HG03442 (cell line): Measurements from ENCODE around the gene GATM.

Experiments used
- ATAC-seq: cut with Tn5 transposase; IDR thresholded peaks from one replicate; pipeline ENCODE4 v1.9.1; 2021; ENCODE audit warnings: mild to moderate bottlenecking, moderate library complexity; ENCODE audit not compliant: unreplicated experiment

Gene GATM

DNA sequence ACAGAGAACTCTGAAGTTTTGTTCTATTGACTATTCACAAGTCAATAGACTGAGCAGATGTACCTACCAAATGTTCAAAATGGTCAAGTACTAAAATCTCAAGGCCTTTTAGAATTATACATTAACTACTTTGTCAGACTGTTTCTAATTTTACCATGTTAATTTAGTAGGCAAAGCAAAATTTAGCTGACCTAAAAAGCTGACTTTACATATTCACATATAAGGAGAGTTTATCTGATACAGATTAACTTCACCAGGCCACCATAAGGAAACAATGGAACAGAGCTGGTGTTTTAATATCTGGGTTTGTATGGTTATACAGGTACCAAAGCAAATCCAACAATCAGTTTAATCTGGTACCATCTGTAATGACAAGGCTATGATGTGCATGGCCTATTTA is 15.9 kb downstream of the GATM start:
- ATAC-seq, result no peak

GRCh38 chr15:45361878-45362277 is 16.5 kb downstream of the GATM start:
- no peak for ATAC-seq

DNA sequence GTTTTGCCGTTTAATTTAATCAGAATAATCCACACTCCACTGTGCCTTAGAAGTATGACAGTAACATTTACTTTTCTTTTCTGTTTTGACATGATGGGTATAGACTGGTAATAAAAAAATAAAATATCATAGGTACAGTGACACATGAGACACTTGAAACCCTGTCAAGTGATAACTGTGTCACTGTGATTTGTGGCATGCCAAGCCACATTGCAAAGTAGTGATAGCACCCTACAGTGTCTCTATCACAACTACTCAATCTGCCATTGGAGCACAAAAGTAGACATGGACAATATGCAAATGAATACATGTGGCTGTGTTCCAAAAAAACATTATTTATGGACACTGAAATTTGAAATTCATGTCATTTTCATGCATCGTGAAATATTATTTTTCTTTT is 22.5 kb downstream of the GATM start:
- no peak for ATAC-seq

DNA sequence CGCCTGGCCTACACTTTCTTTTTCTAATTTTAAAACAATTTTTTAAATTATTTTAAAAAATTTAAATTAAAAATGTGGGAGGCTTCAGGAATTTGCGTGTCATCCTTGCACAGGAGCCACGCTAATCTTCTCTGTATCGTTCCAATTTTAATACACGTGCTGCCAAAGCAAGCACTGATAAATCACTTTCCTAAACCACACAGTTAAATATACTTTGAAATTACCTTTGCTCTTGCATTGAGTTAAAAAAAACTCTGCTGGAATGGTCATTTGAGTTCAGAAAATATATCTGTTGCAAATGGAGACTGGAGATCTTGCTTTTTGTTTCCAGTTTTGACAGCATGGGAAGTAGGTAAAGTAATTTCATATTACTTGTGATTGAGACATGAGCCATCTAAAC is 23.6 kb downstream of the GATM start:
- no peak for ATAC-seq

DNA sequence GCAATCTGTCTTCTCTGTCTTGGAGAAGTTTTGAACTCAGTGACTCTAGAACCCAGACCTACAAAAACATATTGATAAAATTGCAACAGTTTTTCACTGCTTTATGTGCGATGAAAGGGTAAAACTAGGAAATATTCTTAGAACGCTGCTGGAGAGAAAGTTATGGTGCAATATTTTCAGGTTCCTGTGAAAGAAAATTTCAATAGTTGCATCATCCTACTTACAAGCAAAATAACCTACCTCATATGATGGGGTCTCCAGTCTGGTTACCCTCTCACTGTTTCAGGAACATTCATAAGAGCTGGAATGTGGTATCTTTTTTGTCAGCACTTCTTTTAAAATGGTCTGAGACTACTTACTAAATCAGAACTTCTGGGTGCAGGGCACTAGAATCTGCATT is 27.1 kb downstream of the GATM start:
- no peak for ATAC-seq

GRCh38 chr15:45349623-45350022 is 28.7 kb downstream of the GATM start:
- no peak for ATAC-seq

DNA sequence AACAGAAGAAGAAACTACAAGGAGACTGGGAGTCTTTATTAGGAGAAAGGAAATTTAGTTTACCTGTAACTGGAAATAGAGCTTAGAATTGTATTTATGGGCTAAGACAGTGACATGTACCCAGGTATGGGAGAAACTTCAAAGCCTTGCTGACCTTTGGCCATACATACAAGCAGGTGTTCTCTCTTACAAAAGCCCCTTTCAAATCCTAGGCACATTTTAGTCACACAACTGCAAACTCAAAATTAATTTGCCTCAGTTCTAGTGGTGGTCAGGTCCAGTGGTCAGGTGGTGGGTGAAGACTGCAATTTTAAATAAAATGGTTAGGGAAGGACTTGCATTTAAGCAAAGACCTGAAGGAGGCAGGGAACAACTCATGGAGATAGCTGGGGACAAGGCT is 30.4 kb downstream of the GATM start:
- ATAC-seq, result no peak

DNA sequence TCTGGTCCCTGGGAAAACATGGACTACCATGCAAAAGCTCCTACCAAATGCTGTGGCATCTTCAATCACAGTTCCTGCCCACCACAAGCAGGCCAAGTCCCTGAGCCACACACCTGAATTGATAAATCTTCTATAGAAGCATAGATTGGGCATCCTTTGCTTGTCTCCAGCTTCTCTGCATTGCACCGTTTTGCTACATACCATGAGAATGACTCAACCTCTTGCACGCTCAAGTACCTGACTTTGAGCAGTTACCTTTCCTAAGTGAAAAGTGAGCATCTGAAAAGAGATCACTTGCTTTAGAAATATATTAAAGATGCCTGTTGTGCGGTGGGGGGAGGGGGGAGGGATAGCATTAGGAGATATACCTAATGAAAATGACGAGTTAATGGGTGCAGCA is 31.3 kb downstream of the GATM start:
- ATAC-seq, result no peak

- ATAC-seq, result no peak
These were observed 32.0 kb downstream of the GATM start for GRCh38 chr15:45346381-45346780.

GRCh38 chr15:45343258-45343860 is 35.0 kb downstream of the GATM start:
- ATAC-seq, result no peak

DNA sequence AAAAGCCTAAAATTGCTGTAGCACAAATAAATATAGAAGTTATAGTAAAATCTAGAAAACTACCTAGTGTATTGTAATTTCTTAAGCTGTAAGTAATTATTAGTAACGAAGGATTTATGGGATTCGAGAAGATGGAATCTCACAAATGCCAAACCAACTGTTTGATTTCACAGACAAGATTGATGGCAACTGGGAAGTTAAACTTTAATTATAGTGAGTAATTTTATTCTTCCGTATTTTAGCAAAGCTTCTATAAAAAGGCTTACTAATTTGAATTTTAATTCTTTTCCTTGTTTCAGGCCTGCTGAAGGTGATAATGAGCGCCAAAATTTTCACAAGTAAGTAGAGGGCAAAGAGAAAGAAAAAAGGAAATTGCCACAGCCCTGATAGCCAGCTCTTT is 36.6 kb downstream of the GATM start:
- no peak for ATAC-seq

DNA sequence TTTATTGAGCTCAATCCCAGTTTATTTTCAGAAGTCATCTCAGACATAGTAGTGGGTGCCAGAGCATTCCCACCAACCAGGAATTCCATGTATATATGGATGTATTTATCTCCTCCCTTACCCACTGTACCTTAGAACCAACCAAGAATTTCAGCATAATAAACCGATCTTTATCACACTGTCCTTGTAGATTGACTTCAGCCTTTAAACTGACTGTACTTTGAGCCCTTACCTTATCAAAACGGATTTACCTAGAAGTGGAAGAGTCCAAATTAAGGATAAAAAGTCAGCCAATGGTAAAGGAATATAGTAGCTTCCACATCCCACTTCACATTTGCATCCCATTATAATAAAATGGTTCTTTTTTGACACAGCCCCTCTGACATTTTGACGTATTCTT is 37.9 kb downstream of the GATM start:
- no peak for ATAC-seq

GRCh38 chr15:45338417-45338816 is 39.9 kb downstream of the GATM start:
- no peak for ATAC-seq

DNA sequence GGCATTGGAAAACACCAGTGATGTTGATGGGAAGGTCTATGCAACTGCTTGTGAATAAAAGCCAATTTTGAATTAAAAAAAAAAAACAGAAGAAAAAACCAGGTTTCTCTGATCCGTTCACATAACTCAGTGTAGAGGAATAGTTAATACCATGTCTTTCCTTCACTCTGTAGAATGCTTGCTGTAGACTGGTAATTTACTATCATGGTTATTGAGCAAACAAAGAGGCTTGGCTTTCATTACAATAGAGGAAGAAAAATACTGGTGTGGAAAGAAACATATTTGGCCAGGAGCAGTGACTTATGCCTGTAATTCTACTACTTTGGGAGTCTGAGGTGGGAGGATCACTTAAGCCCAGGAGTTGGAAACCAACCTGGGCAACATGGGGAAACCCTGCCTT is 41.1 kb downstream of the GATM start:
- ATAC-seq, result no peak

- no peak for ATAC-seq
These were observed 44.8 kb downstream of the GATM start for GRCh38 chr15:45333550-45333949.

DNA sequence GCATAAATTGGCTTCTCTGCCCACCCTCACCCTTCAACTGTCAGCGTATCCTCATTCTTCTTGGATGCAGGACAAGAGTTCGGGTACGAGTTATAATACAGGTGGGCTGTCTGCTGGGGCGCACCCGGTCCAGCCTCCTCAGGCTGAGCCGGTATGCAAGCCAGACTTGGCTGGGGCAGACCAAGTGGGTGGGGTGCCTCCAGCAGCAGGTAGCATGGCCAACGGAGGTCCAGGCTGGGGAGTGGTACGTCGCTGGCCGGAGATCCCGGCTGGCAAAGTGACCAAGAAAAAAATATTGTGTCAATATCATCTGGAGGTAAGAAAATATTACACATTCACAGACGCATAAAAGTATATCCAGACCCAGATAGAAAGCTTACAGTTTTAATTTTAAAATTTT is 45.6 kb downstream of the GATM start:
- ATAC-seq, result no peak

DNA sequence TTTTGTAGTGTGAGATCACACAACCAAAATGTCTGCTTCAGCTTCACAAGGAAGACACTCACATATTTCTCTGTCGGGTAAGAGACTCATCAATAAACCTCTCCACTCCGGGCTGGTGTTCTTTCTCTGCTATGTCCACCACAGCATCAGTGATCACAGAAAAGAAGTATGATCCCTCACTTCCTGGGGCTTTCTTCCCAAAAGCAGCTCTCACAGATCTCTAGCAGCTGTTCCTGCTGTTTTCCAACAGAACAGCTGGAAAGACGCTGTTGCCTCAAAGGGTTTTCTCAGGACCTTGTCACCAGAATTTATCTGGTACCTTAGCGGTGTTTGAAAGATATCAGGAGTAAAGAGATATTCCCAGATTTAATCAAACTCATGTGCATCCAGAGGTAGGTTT is 46.4 kb downstream of the GATM start:
- no peak for ATAC-seq

DNA sequence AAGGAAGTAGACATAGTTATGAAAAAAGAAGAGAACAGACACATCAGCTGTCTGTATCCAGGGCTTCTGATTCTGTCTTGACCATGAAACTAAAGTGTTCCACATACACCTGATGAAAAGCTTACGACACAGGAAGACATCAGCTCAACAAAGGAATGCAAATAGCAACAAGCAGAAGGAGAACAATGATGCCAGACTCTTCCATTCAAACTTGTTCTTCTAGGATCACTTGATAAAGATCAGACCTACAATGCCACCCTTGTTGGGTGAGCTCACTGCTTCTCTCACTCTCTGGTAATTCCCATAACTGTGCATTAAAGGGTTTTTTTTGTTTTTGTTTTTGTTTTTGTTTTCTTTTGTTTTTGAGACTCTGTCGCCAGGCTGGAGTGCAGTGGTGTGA is 49.7 kb downstream of the GATM start:
- ATAC-seq, result no peak

DNA sequence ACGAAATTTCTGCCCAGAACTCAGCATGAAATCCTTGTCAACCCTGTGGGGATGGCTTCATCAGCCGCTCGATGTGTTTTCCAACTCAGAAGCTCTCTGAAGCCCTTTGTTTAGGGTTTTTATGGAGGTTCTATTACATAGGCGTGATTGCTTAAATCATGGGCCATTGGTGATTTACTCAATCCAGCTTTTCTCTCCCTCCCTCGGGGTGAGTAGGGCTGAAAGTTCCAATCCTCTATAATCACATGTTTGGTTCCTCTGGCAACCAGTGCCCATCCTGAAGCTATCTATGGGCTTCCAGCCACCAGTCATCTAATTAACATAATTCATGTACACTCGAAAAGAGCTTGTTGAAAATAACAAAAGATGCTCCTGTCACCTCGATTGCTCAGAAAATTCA is 51.6 kb downstream of the GATM start:
- ATAC-seq, result no peak

DNA sequence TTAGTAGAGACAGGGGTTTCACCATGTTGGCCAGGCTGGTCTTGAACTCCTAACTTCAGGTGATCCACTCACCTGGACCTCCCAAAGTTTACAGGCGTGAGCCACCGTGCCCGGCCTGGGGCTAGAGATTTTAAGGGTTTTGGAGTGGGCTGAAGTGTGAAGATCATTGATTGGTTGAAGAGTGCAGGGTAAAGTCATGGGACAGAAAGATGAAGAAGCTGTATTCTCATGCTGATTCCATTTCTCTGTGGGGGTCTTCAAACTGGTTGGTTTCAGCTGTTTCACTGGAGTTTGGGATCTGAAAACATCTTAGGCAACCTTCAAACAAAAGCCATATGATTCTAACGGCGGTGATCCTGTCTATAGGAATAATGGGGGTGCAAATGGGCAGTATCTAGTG is 52.1 kb downstream of the GATM start:
- no peak for ATAC-seq

DNA sequence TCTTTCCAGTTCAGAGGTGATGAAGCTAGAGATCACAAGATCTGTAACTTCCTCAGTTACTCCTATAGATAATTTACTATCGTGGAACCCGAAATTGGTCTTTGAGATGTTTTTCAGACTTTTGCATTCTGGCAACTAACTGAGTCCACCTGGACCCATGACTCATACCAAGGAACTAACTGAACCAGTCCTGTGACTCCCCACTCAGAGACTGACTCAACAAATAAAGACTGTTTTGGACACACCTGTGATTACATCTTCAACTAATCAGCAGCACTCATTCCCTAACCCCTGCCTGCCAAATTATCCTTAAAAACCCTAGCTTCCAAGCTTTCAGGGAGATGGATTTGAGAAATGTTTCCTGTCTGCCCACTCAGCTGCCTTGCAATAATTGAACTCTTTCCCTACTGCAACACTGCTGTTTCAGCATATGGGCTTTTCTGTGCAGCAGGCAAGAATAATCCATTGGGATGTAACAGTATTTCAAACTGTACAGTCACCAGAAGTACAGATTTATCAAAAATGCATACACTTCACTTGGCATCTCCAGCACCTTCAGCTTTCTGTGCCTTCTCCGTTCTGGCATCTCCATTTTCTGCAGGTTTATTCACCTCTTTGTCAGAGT is 57.7 kb downstream of the GATM start:
- no peak for ATAC-seq

GRCh38 chr15:45319472-45320214 is 58.7 kb downstream of the GATM start:
- ATAC-seq, result no peak

- ATAC-seq, result no peak
These were observed 63.4 kb downstream of the GATM start for GRCh38 chr15:45314960-45315359.
